ENCODE data around the gene LIN28B.

The LIN28B gene

DNA sequence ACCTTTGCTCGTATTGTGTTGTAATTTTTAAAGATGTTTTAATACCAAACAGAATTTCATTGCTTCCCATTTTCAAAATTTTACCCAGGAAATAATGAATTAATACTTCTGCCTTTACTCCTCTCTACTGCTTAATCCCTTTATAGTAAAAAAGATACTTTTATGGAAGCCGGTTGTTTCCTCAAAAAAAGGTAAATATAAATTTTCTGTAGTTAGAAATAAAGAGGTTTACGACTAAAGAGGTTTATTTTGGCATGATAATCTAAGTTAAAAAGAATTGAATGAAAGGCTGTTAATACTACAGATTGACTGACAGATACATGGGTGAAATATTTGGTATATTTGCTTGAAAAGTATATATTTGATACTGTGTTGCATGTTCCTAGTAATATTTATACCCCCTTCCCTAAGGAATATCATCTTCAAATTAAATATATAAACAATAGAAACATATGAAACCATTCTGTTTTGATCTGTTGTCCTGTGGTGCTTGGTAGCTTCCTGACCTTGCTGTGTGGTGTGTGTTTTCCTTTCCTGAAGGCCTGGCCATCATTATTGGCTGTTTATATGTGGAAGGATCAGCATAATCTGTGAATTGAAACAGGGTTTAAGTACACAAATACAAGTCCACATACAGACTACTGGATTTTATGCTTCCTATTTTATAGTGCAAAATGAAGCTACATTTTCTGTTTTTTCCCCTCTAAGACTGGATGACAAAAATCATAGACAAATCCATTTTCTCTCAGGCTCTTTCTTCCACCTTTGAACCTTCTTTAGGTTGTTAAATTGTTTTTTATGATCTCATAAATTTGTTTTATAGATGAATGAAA is 2.3 kb downstream of the LIN28B start:
- no peak for TF ChIP-seq CTCF (IDR thresholded peaks at IDR 0.05)

GRCh38 chr6:104969108-104969507 is 12.2 kb downstream of the LIN28B start:
- TF ChIP-seq CTCF (IDR thresholded peaks at IDR 0.05) = no peak

GRCh38 chr6:104969785-104970581 is 13.1 kb downstream of the LIN28B start:
- TF ChIP-seq CTCF (IDR thresholded peaks at IDR 0.05) = no peak

DNA sequence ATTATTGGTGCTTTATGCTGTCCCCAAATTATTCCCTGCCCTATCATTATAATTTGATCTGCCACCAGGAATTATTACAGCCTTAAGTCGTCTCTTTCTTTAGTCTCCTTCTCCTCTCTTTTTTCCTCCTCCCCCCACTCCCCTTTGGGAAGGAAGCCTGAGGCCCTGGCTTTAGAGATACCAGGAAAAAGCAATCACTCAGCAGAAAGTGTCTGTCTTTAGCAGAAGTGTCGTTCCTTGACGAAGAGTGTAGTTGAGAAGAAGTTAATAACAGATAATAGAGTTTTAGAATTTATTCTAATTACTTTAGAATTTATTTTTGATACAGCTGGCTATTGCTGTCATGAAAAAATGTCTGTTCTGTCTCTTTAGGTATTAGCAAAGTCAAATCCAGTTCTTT is 16.5 kb downstream of the LIN28B start:
- no peak for TF ChIP-seq CTCF (IDR thresholded peaks at IDR 0.05)

GRCh38 chr6:104983296-104983695 is 26.4 kb downstream of the LIN28B start:
- no peak for TF ChIP-seq CTCF (IDR thresholded peaks at IDR 0.05)

- TF ChIP-seq CTCF (IDR thresholded peaks at IDR 0.05) = no peak
Observed at GRCh38 chr6:104983776-104984175, 26.9 kb downstream of the LIN28B start.

GRCh38 chr6:104984831-104985230 is 27.9 kb downstream of the LIN28B start:
- TF ChIP-seq CTCF (IDR thresholded peaks at IDR 0.05) = no peak
